Activated CD8-positive, alpha-beta memory T cell treated with anti-CD3 and anti-CD28 coated beads, Interleukin-2, amount 50 U/mL, for 4 hours (primary cell): ENCODE results near the gene AK5.

ENCODE experiments used
- DNase-seq: peaks from one replicate; pipeline ENCODE4 v3.0.0-alpha.2; 2020

The AK5 gene

GRCh38 chr1:77552626-77553025 lies 270.8 kb downstream of the AK5 start:
- no peak for DNase-seq

GRCh38 chr1:77553568-77554291 lies 271.9 kb downstream of the AK5 start:
- DNase-seq, result no peak

- DNase-seq, result no peak
These were observed 274.2 kb downstream of the AK5 start for GRCh38 chr1:77556045-77556444.

GRCh38 chr1:77557053-77557452 lies 275.2 kb downstream of the AK5 start:
- no peak for DNase-seq

GRCh38 chr1:77558591-77559164 lies 276.9 kb downstream of the AK5 start:
- DNase-seq, result no peak

GRCh38 chr1:77560741-77561140 lies 278.9 kb downstream of the AK5 start:
- no peak for DNase-seq

GRCh38 chr1:77562596-77563150 lies 280.9 kb downstream of the AK5 start:
- no peak for DNase-seq

GRCh38 chr1:77565321-77565720 lies 283.5 kb downstream of the AK5 start:
- DNase-seq, result no peak

- no peak for DNase-seq
These were observed 289.8 kb downstream of the AK5 start for GRCh38 chr1:77571642-77572041.

GRCh38 chr1:77579547-77579946 lies 297.7 kb downstream of the AK5 start:
- no peak for DNase-seq

GRCh38 chr1:77582905-77583304 lies 301.1 kb downstream of the AK5 start:
- DNase-seq, result no peak

GRCh38 chr1:77583483-77583882 lies 301.7 kb downstream of the AK5 start:
- DNase-seq, result no peak

GRCh38 chr1:77584884-77585283 lies 303.1 kb downstream of the AK5 start:
- DNase-seq, result no peak

GRCh38 chr1:77585610-77586314 lies 303.9 kb downstream of the AK5 start:
- DNase-seq, result no peak

- DNase-seq, result no peak
These were observed 307.4 kb downstream of the AK5 start for GRCh38 chr1:77589231-77589630.

- DNase-seq, result no peak
These were observed 308.8 kb downstream of the AK5 start for GRCh38 chr1:77590651-77591050.

GRCh38 chr1:77592906-77593305 lies 311.1 kb downstream of the AK5 start:
- no peak for DNase-seq

GRCh38 chr1:77594366-77595112 lies 312.7 kb downstream of the AK5 start:
- no peak for DNase-seq

- no peak for DNase-seq
These were observed 315.5 kb downstream of the AK5 start for GRCh38 chr1:77597310-77597709.

- no peak for DNase-seq
These were observed 323.6 kb downstream of the AK5 start for GRCh38 chr1:77605246-77606026.

- DNase-seq, result no peak
These were observed 327.1 kb downstream of the AK5 start for GRCh38 chr1:77608893-77609292.
